ENCODE measurements around the gene ZPR1. TPM values are rescaled to one million over a fixed set of nuclear protein-coding genes. Genes with fewer than 3 reads are reported as not detected.

Gene ZPR1, protein sequence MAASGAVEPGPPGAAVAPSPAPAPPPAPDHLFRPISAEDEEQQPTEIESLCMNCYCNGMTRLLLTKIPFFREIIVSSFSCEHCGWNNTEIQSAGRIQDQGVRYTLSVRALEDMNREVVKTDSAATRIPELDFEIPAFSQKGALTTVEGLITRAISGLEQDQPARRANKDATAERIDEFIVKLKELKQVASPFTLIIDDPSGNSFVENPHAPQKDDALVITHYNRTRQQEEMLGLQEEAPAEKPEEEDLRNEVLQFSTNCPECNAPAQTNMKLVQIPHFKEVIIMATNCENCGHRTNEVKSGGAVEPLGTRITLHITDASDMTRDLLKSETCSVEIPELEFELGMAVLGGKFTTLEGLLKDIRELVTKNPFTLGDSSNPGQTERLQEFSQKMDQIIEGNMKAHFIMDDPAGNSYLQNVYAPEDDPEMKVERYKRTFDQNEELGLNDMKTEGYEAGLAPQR
- total RNA-seq, result 63.1 and 63.7 TPM in 2 replicates
- total RNA-seq (2013), result 55.5 TPM
- 17.9 and 37.7 TPM in 2 replicates for polyA plus RNA-seq
- 32.1 and 38.7 TPM in 2 replicates for polyA minus RNA-seq

DNA sequence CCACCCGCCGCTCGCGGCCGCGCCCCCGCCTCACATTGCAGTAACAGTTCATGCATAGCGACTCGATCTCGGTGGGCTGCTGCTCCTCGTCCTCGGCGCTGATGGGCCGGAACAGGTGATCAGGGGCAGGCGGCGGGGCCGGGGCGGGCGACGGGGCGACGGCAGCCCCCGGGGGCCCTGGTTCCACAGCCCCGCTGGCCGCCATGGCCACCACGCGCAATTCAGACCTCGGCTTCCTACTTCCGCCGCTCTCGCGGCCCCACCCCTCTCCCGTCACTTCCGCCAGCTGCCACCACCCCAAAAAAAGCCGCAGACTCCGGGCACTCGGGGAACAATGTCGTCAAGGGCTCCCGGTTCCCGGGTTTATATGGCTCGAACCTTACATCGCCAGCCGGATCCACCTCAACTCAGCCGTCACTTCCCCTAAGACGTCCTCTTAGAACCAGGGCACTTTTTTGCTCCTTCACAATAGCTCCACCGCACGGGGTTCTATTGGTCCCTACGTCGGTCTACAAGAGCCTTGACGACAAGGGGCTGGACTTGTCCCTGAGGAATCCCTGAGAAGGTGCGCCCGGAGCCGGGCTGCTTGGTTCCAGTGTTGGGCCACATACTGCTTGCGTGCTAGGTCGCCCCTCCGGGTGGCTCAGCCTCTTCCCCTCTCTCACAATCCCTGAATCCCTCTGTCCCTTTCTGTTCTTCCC lies at the start of gene ZPR1:
Gene ZPR1 (minus strand): TSS at position 238 of the 701 bp plus-strand sequence. CDS start 33 bp downstream, at position 205.
- peak; percentile 83 for ATAC-seq (ENCODE audit: low read depth)
- peaks cover 34% of the 10 kb centered on the region for H3K79me2 ChIP-seq (ENCODE audit: control insufficient read depth, insufficient read depth, low read length)

More for the DNA sequence above, at the start of gene ZPR1:
- Histone ChIP-seq H3K4me1 (ENCODE audit: control insufficient read depth in 2 of 2, insufficient read depth in 2 of 2, low read length in 2 of 2) (peaks cover 22 to 29% of the 10 kb centered on the region in 2 donors), H3K9ac (ENCODE audit: low read length) (peak within 1 kb of the TSS; percentile 88), H3K4me2 (replicated peaks; ENCODE audit: low read depth, low read length, poor library complexity, severe bottlenecking) (peak within 1 kb of the TSS; percentile 91), H3K27ac (ENCODE audit: low read length in 2 of 2) (peak within 1 kb of the TSS; percentile 47 to 82), H4K20me1 (ENCODE audit: control insufficient read depth, insufficient read depth, low read length, poor library complexity, severe bottlenecking) (peaks cover 4% of the 10 kb centered on the region), H3K27me3 (replicated peaks in 1 of 4; ENCODE audit: control extremely low read depth in 1 of 4, control insufficient read depth in 3 of 4, insufficient read depth in 4 of 4, low read length in 3 of 4) (peaks cover 0 to 10% (median 0%) of the 10 kb centered on the region in 4 experiments), H3K4me3 (ENCODE audit: control extremely low read depth in 1 of 5, extremely low read depth in 1 of 5, insufficient read depth in 1 of 5, low read depth in 2 of 5, low read length in 4 of 5) (peak within 1 kb of the TSS; percentile 69 to 88 (median 81)), H2AFZ (ENCODE audit: insufficient read depth, low read depth, low read length, poor library complexity, severe bottlenecking) (peak within 1 kb of the TSS; percentile 96), H3K9me3 (ENCODE audit: control extremely low read depth in 1 of 3, control insufficient read depth in 2 of 3, insufficient read depth in 1 of 3, low read length in 2 of 3) (no peaks in the 10 kb centered on the region), H3K36me3 (replicated peaks in 1 of 2; ENCODE audit: control extremely low read depth in 1 of 2, control insufficient read depth in 1 of 2, extremely low read depth in 1 of 2, insufficient read depth in 2 of 2, low read length in 1 of 2) (peaks cover 6 to 38% of the 10 kb centered on the region in 2 experiments)
- H3K27me3 Mint-ChIP-seq, result peaks cover 7% of the 10 kb centered on the region
- TF ChIP-seq CTCF (IDR thresholded peaks at IDR 0.05) (no peak), EZH2 (IDR thresholded peaks at IDR 0.05; ENCODE audit: borderline replicate concordance, insufficient read depth, low read depth, low read length, poor library complexity, severe bottlenecking) (no peak)
- H3K4me3 Mint-ChIP-seq, result peak within 1 kb of the TSS; percentile 98
- H3K9me3 Mint-ChIP-seq (ENCODE audit: insufficient read depth), result no peaks in the 10 kb centered on the region
- peaks cover 37% of the 10 kb centered on the region for H3K4me1 Mint-ChIP-seq
- intact Hi-C loops (cut with micrococcal nuclease), result loop anchor here (1.0 to 5.0 kb wide), 4 partner anchors 15 to 539 kb away; partner anchors contain the start of genes CEP164, PCSK7, RNF214 and SIDT2
- DNase-seq, result peak; percentile 88
- peak within 1 kb of the TSS; percentile 98 for H3K27ac Mint-ChIP-seq
- POLR2A ChIA-PET, result interaction anchor here (0.7 to 2.3 kb wide), 3 partner anchors 13 to 356 kb away, joined by 6 to 11 read pairs (median 9); partner anchors contain the start of genes BUD13 and PAFAH1B2
- WGBS (ENCODE audit: insufficient coverage), result 1% methylated on average over 56 of the region's 56 CpGs
- CTCF ChIA-PET, result interaction anchor here (0.8 to 7.1 kb wide), 7 partner anchors 11 to 439 kb away, joined by 3 to 80 read pairs (median 5); partner anchors contain the start of genes APOA1 and BUD13
